ENCODE measurements around the gene NDUFB3. TPM values are rescaled to one million over a fixed set of nuclear protein-coding genes. Genes with fewer than 3 reads are reported as not detected.

The NDUFB3 gene
- total RNA-seq, 1 experiment from 2014 or later: 140 TPM

DNA sequence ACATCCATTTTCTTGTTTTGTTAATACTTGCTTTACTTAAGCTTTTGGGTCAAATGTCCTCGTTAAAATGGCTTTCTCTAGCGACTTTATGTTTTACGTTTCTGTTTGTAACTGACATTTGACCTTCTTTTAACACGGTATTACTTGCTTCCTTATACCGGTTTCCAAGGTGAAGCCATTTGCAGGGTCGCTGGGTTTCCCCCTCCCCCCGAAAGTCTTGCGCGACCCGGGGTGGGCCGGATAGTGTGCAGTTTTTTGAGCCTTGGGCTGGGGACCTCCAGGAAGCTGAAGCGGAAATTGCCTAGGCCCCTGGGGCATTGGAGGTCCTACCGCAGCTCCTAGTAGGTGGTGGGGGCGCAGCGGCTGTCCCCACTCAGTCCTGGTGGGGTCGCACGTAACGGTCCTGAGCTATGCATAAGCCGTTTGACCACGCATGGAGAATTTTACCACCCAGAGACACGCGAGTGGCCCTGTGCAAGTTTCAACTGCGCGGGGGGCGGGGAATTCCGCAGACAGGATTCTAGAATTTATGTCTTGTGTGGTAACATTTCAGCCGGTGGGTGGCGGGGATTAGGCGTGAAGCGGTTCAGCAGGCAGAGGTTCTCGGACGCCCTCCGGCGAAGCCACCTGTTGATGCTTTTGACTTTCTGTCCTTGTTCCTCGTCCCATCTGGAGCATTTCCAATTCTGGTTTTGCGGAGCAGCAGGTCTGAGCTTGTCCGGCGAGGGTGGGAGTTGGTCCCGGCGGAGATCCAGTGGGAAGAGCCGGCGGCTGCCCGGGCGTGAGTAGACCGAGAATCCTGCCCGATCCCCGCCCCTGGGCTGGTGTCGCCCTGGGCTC is 46.5 kb downstream of the NDUFB3 start:
- Mint-ChIP-seq H3K36me3 (ENCODE audit: insufficient read depth, unreplicated experiment) (peaks cover 94% of the 10 kb centered on the region), H3K4me3 (ENCODE audit: low read depth, unreplicated experiment) (peak overlapping the region; percentile 71), H3K4me1 (ENCODE audit: low read depth, unreplicated experiment) (peaks cover 39% of the 10 kb centered on the region), H3K27me3 (ENCODE audit: unreplicated experiment) (no peaks in the 10 kb centered on the region), H3K27ac (ENCODE audit: unreplicated experiment) (peak overlapping the region; percentile 99), H3K9me3 (ENCODE audit: low read depth, unreplicated experiment) (no peaks in the 10 kb centered on the region)
- TF ChIP-seq CTCF (IDR thresholded peaks at IDR 0.05; ENCODE audit: unreplicated experiment): peak; percentile 55
- peak; percentile 89 for DNase-seq
- TSS peak; percentile 24 for BruUV-seq (replicated peaks)
- intact Hi-C loops (cut with micrococcal nuclease; ENCODE audit: unreplicated experiment): no loop called here
- CTCF ChIA-PET: interaction anchor here (1.0 to 3.5 kb wide), 4 partner anchors 8 to 114 kb away, joined by 3 to 20 read pairs (median 3); no protein-coding TSS in a partner anchor

GRCh38 chr2:201118961-201119854 is 47.4 kb downstream of the NDUFB3 start:
- TF ChIP-seq CTCF (IDR thresholded peaks at IDR 0.05; ENCODE audit: unreplicated experiment): no peak
- peak overlapping the region; percentile 99 for H3K27ac Mint-ChIP-seq (ENCODE audit: unreplicated experiment)
- DNase-seq: no peak
- H3K27me3 Mint-ChIP-seq (ENCODE audit: unreplicated experiment): no peaks in the 10 kb centered on the region
- H3K4me3 Mint-ChIP-seq (ENCODE audit: low read depth, unreplicated experiment): peak overlapping the region; percentile 71
- peaks cover 42% of the 10 kb centered on the region for H3K4me1 Mint-ChIP-seq (ENCODE audit: low read depth, unreplicated experiment)
- H3K36me3 Mint-ChIP-seq (ENCODE audit: insufficient read depth, unreplicated experiment): peaks cover 96% of the 10 kb centered on the region
- CTCF ChIA-PET: interaction anchor here (0.7 to 3.5 kb wide), 6 partner anchors 8 to 110 kb away, joined by 3 to 20 read pairs (median 4); no protein-coding TSS in a partner anchor
- no TSS peak for BruUV-seq (replicated peaks)
- intact Hi-C loops (cut with micrococcal nuclease; ENCODE audit: unreplicated experiment): no loop called here
- no peaks in the 10 kb centered on the region for H3K9me3 Mint-ChIP-seq (ENCODE audit: low read depth, unreplicated experiment)

GRCh38 chr2:201122276-201122675 is 50.5 kb downstream of the NDUFB3 start:
- no TSS peak for BruUV-seq (replicated peaks)
- DNase-seq: no peak
- CTCF ChIA-PET: no interaction called here
- peaks cover 95% of the 10 kb centered on the region for H3K36me3 Mint-ChIP-seq (ENCODE audit: insufficient read depth, unreplicated experiment)
- intact Hi-C loops (cut with micrococcal nuclease; ENCODE audit: unreplicated experiment): no loop called here
- H3K27ac Mint-ChIP-seq (ENCODE audit: unreplicated experiment): peak overlapping the region; percentile 99
- H3K4me1 Mint-ChIP-seq (ENCODE audit: low read depth, unreplicated experiment): peaks cover 62% of the 10 kb centered on the region
- TF ChIP-seq CTCF (IDR thresholded peaks at IDR 0.05; ENCODE audit: unreplicated experiment): no peak
- H3K9me3 Mint-ChIP-seq (ENCODE audit: low read depth, unreplicated experiment): no peaks in the 10 kb centered on the region
- H3K27me3 Mint-ChIP-seq (ENCODE audit: unreplicated experiment): no peaks in the 10 kb centered on the region
- H3K4me3 Mint-ChIP-seq (ENCODE audit: low read depth, unreplicated experiment): peak overlapping the region; percentile 71

DNA sequence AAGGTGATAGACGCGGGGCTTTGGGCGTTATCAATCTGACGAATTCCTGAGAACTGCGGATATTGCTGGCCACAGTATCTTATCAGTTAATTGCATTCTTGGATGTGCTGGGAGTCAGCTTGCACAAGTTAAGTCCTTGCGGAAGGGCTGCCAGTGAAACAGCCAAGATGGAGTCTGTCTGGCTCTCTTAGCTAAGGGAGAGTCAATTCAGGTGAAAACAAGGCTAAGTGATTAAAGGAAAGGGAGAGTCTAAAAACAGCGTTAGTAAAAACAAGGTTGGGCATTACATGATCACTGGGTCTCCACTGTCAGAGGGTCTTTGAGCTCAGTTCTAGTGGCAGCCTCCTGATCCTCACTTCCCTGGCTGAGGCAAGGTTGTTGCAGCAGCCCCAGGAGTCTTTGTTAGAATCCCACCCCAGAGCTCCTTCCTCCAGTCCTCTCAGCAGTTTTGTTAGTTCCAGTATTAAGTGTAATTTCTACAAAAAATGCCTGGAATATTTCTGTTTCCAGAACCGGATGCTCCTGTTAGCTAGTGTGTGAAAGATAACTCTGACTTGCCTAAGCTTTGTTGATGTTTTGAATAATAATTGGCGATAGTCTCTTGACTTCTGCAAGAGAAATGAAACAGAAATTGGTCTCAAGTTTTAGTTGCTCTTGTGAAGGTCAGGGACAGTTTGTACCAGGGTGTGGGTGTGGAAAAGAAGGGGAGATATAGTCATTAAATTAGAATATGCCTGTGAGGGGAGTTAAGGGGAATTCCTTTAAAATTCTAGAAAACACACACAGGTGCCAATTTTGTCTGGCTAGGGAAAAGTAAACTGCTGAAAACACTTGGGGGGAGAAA is 54.7 kb downstream of the NDUFB3 start:
- peaks cover 74% of the 10 kb centered on the region for H3K4me1 Mint-ChIP-seq (ENCODE audit: low read depth, unreplicated experiment)
- H3K27me3 Mint-ChIP-seq (ENCODE audit: unreplicated experiment): no peaks in the 10 kb centered on the region
- TF ChIP-seq CTCF (IDR thresholded peaks at IDR 0.05; ENCODE audit: unreplicated experiment): no peak
- no peaks in the 10 kb centered on the region for H3K9me3 Mint-ChIP-seq (ENCODE audit: low read depth, unreplicated experiment)
- intact Hi-C loops (cut with micrococcal nuclease; ENCODE audit: unreplicated experiment): no loop called here
- peak overlapping the region; percentile 71 for H3K4me3 Mint-ChIP-seq (ENCODE audit: low read depth, unreplicated experiment)
- H3K36me3 Mint-ChIP-seq (ENCODE audit: insufficient read depth, unreplicated experiment): peaks cover 88% of the 10 kb centered on the region
- no peak for DNase-seq
- peak overlapping the region; percentile 99 for H3K27ac Mint-ChIP-seq (ENCODE audit: unreplicated experiment)
- CTCF ChIA-PET: interaction anchor here (1.4 kb wide), 1 partner anchor 8 kb away, joined by 3 read pairs; no protein-coding TSS in a partner anchor
- BruUV-seq (replicated peaks): no TSS peak
